HG02678 (cell line): Measurements from ENCODE around the gene DNAI7.

ENCODE experiments used
- ATAC-seq: cut with Tn5 transposase; IDR thresholded peaks from one replicate; pipeline ENCODE4 v1.9.1; 2021; ENCODE audit warnings: mild to moderate bottlenecking, moderate library complexity; ENCODE audit not compliant: unreplicated experiment

The DNAI7 gene

GRCh38 chr12:25184132-25184531 is 10.8 kb downstream of the DNAI7 start:
- no peak for ATAC-seq

GRCh38 chr12:25182765-25183164 is 12.2 kb downstream of the DNAI7 start:
- no peak for ATAC-seq

GRCh38 chr12:25162866-25163265 is 32.1 kb downstream of the DNAI7 start:
- ATAC-seq: no peak

GRCh38 chr12:25156061-25156460 is 38.9 kb downstream of the DNAI7 start:
- no peak for ATAC-seq

- ATAC-seq: peak; percentile 45
These were observed 39.9 kb downstream of the DNAI7 start for GRCh38 chr12:25155022-25155576.

GRCh38 chr12:25152055-25152454 is 42.9 kb downstream of the DNAI7 start:
- no peak for ATAC-seq

GRCh38 chr12:25151476-25151875 is 43.5 kb downstream of the DNAI7 start:
- ATAC-seq: no peak

- no peak for ATAC-seq
These were observed 48.3 kb downstream of the DNAI7 start for GRCh38 chr12:25146686-25147085.

GRCh38 chr12:25135531-25136154 is 59.3 kb downstream of the DNAI7 start:
- ATAC-seq: no peak

- ATAC-seq: no peak
These were observed 63.7 kb downstream of the DNAI7 start for GRCh38 chr12:25131270-25131669.

GRCh38 chr12:25130741-25131188 is 64.2 kb downstream of the DNAI7 start:
- ATAC-seq: no peak

GRCh38 chr12:25126746-25127145 is 68.2 kb downstream of the DNAI7 start:
- ATAC-seq: no peak

- no peak for ATAC-seq
These were observed 68.9 kb downstream of the DNAI7 start for GRCh38 chr12:25126101-25126500.

- ATAC-seq: no peak
These were observed 70.5 kb downstream of the DNAI7 start for GRCh38 chr12:25124493-25124892.

GRCh38 chr12:25123126-25123525 is 71.8 kb downstream of the DNAI7 start:
- ATAC-seq: no peak

- no peak for ATAC-seq
These were observed 73.0 kb downstream of the DNAI7 start for GRCh38 chr12:25121916-25122315.

- ATAC-seq: no peak
These were observed 73.8 kb downstream of the DNAI7 start for GRCh38 chr12:25121110-25121509.

- no peak for ATAC-seq
These were observed 75.9 kb downstream of the DNAI7 start for GRCh38 chr12:25119020-25119419.

GRCh38 chr12:25115677-25116076 is 79.3 kb downstream of the DNAI7 start:
- ATAC-seq: no peak

GRCh38 chr12:25113651-25114050 is 81.3 kb downstream of the DNAI7 start:
- ATAC-seq: no peak

GRCh38 chr12:25110260-25110659 is 84.7 kb downstream of the DNAI7 start:
- no peak for ATAC-seq

GRCh38 chr12:25107920-25108319 is 87.0 kb downstream of the DNAI7 start:
- ATAC-seq: peak; percentile 91

GRCh38 chr12:25106818-25107217 is 88.1 kb downstream of the DNAI7 start:
- ATAC-seq: no peak
